Midbrain (tissue), 1 donor: ENCODE results near the gene RSPRY1.
"Not testable (repeated sequence)": the region's sequence is repeated elsewhere in the genome, so short reads cannot be mapped to it uniquely, and the experiment has no call there.

ENCODE experiments used
- DNase-seq: peaks from one replicate; lab custom pipeline; 2025; lab: John Stamatoyannopoulos, UW

Gene RSPRY1

DNA sequence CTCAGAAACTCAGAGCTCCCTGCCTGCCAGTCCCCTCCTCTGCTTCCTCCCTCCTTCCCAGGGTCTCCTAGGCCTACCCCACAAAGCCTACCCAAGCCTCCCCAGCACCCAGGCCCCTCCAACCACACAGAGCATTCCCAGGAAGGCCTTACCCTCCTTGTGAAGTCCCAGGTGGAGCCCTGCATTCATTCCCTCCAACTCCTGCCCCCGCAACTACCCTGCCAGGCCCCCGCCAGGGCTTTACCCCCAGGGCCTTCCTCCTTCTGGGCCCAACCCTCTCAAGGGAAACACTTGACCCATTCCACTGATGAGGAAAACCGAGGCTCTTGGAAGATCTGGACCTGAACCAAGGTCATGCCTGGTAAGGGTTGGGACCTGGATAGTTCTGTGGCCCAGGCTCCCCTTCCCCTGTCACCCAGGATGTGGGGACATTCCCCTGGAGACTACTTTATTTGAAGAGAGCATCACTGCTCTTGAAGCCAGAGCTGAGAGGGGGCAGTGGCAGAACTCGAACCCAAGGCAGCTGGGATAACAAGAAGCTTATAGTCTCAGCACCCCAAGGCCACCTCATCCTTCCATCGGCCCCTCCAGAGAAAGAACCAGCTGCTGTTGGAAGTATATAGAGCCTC is 85.9 kb downstream of the RSPRY1 start:
- DNase-seq, result no peak

DNA sequence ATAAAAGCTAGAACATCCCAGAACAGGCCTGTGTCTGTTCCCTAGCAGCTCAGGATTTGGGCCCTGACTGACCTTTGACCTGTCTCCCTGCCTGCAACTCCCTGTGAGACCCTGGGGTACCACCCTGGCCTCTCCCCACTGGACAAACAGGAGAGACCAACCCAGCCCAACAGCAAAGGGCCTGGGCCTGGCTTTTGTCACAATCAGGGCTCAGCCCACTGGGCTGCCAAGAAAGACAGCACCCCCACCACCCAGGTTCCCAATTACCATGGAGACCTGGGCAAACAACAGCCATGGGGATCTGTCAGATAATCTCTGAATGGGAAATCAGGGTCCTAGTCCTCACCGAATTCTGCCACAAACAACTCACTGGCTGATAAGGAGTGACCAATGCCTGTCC is 87.2 kb downstream of the RSPRY1 start:
- DNase-seq, result no peak

DNA sequence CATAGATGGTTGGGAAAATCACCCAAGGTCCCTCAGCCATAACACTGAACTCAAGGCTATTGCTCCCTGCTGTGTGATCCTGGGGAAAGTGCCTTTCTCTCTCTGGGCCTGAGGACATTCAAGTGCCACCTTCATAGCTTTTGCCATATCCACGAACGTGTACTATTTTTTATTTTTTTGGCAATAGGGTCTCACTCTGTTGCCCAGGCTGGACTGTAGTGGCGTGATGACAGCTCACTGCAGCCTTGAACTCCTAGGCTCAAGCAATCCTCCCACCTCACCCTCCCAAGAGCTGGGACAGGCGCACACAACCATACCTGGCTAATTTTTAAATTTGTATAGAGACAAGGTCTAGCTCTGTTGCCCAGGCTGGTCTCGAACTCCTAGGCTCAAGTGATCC is 87.7 kb downstream of the RSPRY1 start:
- DNase-seq, result no peak

DNA sequence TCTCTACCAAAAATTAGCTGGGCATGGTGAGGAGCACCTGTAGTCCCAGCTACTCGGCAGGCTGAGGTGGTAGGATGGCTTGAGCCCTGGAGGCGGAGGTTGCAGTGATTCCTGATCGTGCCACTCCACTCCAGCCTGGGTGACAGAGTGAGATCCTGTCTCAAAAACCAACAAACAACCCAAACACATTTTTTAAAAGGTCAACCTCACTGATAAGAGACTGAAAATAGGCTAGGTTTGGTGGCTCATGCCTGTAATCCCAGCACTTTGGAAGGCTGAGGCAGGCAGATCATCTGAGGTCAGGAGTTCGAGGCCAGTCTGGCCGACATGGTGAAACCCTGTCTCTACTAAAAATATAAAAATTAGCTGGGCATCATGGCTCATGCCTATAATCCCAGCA is 89.8 kb downstream of the RSPRY1 start:
- not testable (repeated sequence) for DNase-seq

DNA sequence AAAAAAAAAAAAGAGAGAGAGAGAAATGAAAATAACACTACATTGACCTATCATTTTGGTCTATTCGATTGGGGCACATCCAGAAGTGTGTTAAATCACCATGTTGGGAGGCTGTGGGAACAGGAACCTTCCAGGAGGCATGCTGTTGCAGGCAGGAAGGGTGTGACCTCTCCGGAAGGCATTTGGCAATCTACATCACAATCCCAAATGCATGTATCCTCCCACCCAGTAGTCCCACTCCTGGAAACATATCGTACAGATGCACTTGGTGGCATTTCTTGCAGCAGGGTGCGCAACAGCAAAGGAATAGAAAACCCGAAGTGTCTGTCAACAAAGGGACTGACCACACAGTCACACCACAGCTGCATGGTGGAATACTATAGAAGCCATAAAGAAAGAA is 90.5 kb downstream of the RSPRY1 start:
- DNase-seq, result no peak

DNA sequence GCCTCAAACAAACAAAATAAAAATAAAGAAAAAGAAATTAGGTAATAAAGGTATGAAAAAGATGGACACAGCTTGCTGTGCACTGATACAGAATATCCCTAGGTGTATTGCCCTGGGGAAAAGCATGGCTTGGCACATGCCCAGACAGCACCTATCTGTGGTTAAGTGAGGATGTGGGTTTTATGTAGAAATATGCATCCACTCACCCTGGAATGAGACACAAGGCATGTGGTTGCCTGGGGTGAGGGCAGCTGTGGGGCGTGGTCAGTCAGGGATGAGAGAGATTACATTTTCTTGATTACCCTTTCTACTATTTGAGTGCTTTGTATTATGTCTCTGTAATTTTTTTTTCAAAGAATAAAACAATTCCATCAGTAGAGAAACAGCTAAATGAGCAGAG is 91.5 kb downstream of the RSPRY1 start:
- no peak for DNase-seq

DNA sequence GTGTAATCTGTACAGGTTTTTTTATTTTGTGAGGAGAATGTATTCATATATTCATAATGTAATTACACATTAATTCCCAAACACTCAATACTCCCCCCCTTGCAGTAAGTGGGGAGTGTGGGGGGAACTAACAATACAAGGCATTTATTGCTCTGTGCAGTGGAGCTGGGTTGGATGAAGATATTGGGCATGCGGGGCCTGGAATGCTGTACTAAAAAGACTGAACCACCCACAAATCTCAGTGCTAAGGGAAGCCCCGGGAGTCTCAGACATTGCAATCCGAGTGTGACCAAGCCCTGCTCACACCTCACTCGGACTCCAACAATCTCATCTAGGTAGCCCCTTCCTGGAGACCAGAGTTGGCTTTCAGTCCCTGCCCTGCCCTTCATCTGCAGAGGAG is 92.4 kb downstream of the RSPRY1 start:
- peak; percentile 68 for DNase-seq

DNA sequence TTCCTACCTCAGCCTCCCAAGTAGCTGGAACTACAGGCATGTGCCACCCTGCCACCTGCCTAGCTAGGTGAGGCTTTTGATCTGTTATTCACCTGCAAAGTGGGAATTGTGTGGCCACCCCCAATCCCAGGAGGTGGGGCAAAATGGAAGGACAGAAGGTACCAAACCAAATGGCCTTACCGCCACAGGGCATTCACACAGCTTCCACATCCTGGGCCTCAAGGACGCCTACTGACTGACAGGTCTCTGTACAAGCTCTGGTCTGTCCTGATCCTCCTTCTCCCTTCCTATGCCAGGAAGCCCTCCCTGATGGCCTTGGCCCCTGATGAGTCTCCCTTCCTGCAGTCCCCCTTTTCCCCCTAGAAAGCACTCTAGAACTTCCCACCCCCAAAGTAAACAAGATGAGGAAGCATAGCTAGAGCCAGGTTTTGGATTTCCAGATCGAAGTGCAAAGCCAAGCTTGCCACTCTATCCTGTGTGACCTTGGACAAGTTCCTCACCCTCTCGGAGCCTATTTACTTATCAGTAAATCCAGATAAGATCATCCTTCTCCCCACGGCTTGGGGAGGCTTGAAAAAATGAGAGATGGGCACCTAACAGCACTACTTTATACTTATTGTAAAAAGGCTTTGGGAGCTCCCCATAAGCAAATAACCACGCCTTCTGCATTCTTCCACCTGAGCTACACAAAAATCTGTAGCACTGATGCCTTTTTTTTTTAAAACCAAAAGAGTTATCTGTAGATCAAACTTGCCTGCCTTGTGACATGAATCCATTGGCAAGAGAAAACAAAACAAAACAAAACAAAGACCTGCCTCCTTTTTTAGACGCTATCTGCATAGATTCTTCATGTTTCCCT is 93.9 kb downstream of the RSPRY1 start:
- DNase-seq, result no peak

DNA sequence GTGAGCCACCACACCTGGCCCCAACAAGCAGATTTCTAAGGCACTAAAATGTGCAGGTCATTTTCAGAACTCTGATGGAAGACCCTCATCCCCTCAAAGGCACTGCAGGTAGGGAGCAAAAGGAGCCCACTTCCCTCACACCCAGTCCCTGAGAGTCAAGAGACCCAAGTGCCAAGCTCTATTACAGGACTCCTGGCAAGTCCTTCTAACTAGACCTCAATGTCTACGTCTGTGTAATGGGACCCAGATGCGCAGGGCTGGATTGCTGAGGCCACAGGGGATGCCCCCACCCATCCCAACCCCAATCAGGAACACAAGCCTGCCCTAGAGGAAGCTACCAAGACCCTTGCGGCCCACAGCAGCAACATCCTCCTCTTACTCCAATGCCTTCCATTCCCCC is 95.7 kb downstream of the RSPRY1 start:
- DNase-seq, result no peak

DNA sequence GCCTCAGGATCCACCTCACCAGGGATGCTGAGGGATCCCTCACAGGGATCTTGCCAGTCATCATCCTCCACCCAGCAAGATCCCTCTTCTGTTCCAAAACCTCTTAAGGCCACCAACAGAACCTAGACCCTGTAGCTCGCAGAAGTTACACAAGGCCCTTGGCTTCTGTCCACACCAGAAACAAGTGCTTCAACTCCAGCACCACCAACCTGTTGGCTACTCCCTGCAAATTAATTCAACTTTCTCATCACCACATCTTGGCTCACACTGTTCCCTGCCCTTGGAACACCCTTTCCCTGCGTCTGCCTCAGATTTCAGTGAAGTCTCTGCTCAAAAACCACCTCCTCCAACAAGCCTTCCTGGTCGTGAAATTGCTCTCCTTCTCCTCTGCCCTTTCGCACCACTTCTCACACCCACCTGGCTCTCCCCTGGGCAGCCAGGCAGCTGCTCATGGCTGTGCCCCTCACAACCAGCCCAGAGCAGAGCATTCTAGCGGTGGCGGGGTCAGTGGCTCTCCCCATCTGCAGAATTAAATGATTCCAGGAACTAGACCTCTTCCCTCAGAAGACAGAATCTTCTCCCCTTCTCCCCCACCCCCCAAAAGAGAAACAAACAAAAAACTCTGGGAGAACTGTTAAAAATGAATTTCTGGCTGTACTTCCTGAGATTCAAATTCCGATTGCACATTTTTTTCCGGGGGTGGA is 96.5 kb downstream of the RSPRY1 start:
- no peak for DNase-seq

DNA sequence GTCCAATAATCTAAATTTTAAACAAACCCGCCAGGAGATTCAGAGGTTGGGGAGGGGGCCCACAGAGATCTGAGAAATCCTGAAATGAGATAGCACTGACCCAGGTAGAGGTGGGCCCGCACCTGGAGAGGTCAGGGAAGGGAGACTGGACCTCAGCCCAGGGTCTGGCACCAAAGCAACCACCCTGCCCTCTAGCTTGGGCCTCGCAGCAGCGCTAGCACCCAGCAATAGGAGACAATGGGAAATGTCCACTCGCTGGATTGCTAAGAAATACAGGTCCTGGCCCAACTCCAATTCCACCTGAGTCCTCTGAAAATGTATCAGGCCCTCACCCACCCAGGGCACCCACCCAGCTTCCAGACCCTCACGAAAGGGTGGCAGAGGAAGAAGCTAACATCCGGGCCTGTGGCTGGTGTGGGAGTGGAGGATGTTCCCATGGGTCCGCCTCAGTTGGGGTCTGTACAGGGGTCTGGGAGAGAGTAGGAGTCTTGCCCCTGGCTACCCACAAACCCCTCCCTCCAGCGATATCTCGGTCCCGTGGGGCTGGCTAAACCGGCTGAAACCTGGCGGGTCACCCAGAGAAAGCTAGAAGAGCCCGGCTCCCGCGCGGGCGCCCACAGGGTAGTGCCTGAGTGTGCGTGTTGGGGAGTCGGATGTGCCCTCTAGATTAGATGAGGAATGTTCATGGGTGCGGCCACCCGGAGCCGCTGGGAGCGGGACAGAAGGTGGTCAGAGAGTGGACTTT is 97.3 kb downstream of the RSPRY1 start:
- no peak for DNase-seq

DNA sequence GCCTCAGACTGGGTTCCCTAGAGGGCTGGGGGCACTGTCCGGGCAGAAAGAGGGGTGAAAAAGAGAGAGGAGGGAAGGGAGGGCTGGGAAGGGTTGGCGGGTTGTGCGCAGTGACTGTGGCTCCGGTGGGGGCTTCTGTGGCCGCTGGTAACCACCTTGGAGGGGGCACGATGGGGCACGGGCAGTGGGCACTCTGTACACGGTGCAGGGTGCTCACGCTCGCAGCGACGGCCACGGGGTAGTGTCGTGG is 97.8 kb downstream of the RSPRY1 start:
- no peak for DNase-seq

DNA sequence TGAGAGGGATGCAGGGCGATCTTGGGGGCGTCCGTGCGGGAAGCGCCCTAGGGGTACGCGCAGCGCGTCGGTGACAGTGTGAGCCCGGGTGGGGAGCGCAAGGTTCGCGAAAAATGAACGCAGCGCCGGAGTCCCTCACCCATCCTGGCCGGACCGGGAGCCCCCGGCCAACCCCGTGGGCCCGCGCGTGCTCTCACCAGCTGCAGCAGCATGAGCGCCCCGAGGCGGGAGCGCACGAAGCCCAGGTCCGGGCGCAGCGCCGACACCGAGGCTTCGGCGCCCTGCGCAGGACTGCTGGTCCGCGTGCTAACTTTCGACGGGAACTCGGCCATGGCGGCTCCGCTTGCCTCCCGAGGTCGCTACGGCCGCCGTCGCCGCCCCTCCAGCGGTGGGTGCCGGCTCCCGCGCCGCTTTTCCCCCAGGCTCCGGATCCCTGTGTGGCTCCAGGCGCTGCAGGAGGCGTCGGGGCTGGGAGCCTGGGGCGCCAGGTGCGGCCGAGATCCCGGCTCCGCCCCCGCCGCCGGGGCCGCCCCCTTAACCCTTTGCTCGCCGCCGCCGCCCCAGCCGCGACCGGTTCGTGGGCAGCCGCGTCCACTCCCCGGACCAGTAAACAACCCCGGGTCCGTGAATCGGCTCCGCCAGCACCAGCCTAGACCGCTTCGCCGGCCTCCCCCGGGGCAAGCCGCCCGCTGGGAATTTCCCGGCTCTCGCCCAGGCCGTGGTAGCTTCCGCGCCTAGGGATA is 98.3 kb downstream of the RSPRY1 start, which contains the start of gene PLLP:
PLLP (minus strand) TSS at position 464 of the 743 bp plus-strand sequence; CDS start at position 332, 132 bp downstream.
- DNase-seq, result peak; percentile 50

DNA sequence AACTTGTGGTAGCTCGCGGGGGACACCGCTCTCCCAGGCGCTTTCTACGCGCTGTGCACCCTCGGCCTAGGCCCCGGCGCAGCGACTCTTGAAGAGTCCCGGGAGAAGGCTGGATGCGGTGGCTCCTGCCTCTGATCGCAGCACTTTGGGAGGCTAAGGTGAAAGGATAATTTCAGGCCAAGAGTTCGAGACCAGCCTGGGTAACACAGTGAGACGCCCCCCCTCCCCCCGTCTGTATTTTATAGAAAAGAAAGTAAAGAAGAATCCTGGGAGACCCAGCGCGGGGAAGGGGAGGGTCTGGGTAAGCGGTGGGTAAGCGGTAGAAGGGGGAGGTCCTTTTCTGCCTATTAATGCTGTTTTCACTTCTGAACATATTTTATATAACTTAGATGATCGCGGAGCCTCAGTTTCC is 98.8 kb downstream of the RSPRY1 start:
- DNase-seq, result no peak

DNA sequence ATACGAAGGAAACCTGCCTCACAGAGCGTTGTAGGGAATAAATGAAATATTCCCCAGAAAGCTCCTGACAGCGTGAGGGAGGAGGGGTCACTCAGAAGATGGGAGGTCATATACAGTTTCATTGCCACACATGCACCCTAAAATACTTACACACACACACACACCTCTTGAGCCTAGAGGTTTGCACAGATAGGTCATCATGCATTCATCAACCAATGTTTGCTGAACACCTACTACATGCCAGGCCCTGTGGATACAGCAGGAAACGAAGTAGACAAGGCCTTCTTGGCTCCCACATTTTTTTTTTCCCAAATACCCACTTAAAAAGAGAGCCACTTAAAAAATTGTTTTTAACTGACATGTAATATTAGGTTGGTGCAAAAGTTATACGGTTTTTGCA is 99.2 kb downstream of the RSPRY1 start:
- no peak for DNase-seq

DNA sequence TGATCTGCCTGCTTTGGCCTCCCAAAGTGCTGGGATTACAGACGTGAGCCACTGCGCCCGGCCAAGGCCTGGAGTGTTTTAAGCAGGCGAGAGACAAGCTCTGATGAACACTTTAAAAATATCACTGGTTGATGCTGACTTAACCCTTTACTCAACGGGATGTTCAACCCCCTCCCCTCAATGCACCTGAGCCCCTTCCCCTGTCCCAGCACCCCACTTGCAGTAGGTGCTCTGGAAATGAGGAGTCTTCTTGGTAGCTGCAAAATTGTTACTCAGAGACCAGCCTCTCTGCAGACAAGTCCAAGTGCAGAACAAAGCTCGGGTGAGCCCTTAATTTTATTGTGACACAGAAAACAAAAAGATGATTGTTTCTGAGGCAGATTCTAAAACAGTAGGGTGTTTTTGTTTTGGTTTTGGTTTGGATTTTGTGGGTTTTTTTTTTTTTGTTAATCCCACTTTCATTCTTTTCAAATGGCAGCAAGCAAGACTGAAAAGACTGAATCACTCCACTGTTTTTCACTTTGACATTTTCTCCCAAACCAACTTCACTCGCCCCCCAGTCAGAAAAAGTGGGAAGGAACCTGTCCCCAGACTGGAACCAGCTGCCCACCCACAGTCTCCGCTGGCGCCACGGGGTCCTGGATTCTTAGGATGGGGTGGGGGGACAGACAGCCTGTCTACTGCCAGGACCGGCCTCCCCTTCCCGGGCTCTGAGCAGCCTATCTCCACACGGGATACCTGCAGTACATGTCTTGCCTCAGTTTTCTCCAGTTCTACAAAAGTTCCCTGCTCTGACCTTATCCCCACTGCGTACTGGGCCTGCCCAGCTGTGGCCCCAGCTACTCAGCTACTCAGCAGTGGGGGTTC is 103.5 kb downstream of the RSPRY1 start:
- peak; percentile 66 for DNase-seq
